CD4-positive, CD25-positive, alpha-beta regulatory T cell (primary cell): ENCODE data around the gene NRF1. TPM values are rescaled to one million over a fixed set of nuclear protein-coding genes. Genes with fewer than 3 reads are reported as not detected.

Experiments
- ATAC-seq, 2 donors: fragments of 150-1000 bp; cut with Tn5 transposase; one replicate each; pipeline ENCODE4 v1.10.0; 2021; ENCODE audit warnings: low read depth in 2 of 2, moderate number of reproducible peaks in 2 of 2, moderate library complexity in 1 of 2
- DNase-seq, 3 donors: peaks; one replicate each; pipeline versions ENCODE4 v3.0.0 to v3.0.0-alpha.2; 2012 to 2022; ENCODE audit warnings: mixed read lengths in 1 of 3
- H3K27ac ChIP-seq: one replicate; pipeline ENCODE4 v1.7.0; 2013; ENCODE audit warnings: mild to moderate bottlenecking, low read length; ENCODE audit not compliant: insufficient read depth, poor library complexity, severe bottlenecking
- H3K27me3 ChIP-seq: one replicate; pipeline ENCODE4 v1.7.0; 2013; ENCODE audit warnings: low read length; ENCODE audit not compliant: control insufficient read depth, insufficient read depth
- H3K36me3 ChIP-seq: one replicate; pipeline ENCODE4 v1.7.0; 2013; ENCODE audit warnings: mild to moderate bottlenecking, low read length, moderate library complexity; ENCODE audit not compliant: control insufficient read depth, insufficient read depth
- H3K4me1 ChIP-seq: 2 replicates; pipeline ENCODE4 v1.7.0; 2013; ENCODE audit warnings: mild to moderate bottlenecking, low read length; ENCODE audit not compliant: insufficient read depth, control insufficient read depth, poor library complexity, severe bottlenecking
- H3K4me3 ChIP-seq: one replicate; pipeline ENCODE4 v1.7.0; 2013; ENCODE audit warnings: low read depth, mild to moderate bottlenecking, low read length, moderate library complexity
- H3K9me3 ChIP-seq, 2 experiments: 1 replicate in 1 of 2; 2 replicates in 1 of 2; pipeline ENCODE4 v1.7.0; 2013; ENCODE audit warnings: low read length in 2 of 2, mild to moderate bottlenecking in 1 of 2, moderate library complexity in 1 of 2; ENCODE audit not compliant: control insufficient read depth in 2 of 2
- H3K27ac Mint-ChIP-seq, 3 donors: one replicate each; pipeline ENCODE4 v1.8.0; 2020 to 2022; ENCODE audit warnings: mild to moderate bottlenecking in 3 of 3, mixed read lengths in 3 of 3, moderate library complexity in 2 of 3
- H3K27me3 Mint-ChIP-seq: one replicate; pipeline ENCODE4 v1.8.0; 2022; ENCODE audit warnings: mild to moderate bottlenecking, mixed read lengths
- H3K36me3 Mint-ChIP-seq: one replicate; pipeline ENCODE4 v1.8.0; 2020; ENCODE audit warnings: mixed read lengths
- H3K4me1 Mint-ChIP-seq, 4 donors: one replicate each; pipeline ENCODE4 v1.8.0; 2020 to 2022; ENCODE audit warnings: mixed read lengths in 4 of 4, mild to moderate bottlenecking in 1 of 4
- H3K4me3 Mint-ChIP-seq, 4 donors: one replicate each; pipeline ENCODE4 v1.8.0; 2020 to 2022; ENCODE audit warnings: mild to moderate bottlenecking in 4 of 4, mixed read lengths in 4 of 4, moderate library complexity in 3 of 4
- H3K9me3 Mint-ChIP-seq, 7 donors: one replicate each; pipeline ENCODE4 v1.8.0; 2020 to 2022; ENCODE audit warnings: mixed read lengths in 7 of 7, mild to moderate bottlenecking in 3 of 7, moderate library complexity in 2 of 7
- polyA plus RNA-seq, 4 donors: library from polyadenylated mRNA; unstranded; fragments of 300-500 nt; fragmentation: Illumina TruSeq; gene quantifications; one replicate each; pipeline ENCODE4 v1.2.3, GENCODE V29; 2021
- total RNA-seq: library from RNA; stranded (reverse); gene quantifications from one replicate; pipeline ENCODE4 v1.2.3, GENCODE V29; 2022

Gene NRF1
- total and polyA plus RNA-seq, 5 donors from 2014 or later = 19.6 to 42.5 (median 26.3) TPM

GRCh38 chr7:129724796-129725195, 113.3 kb downstream of the NRF1 start:
- Histone ChIP-seq H3K27ac (no peak overlapping the region), H3K27me3 (no peaks in the 10 kb centered on the region), H3K4me1 (no peaks in the 10 kb centered on the region), H3K9me3 (no peaks in the 10 kb centered on the region), H3K36me3 (peaks cover 69% of the 10 kb centered on the region), H3K4me3 (no peak overlapping the region)
- no peak for ATAC-seq
- Mint-ChIP-seq H3K27ac (peak overlapping the region in 1 of 3 donors; percentile 62), H3K9me3 (no peaks in the 10 kb centered on the region), H3K4me1 (no peaks in the 10 kb centered on the region), H3K27me3 (no peaks in the 10 kb centered on the region), H3K4me3 (no peak overlapping the region), H3K36me3 (peaks cover 44% of the 10 kb centered on the region)
- DNase-seq = no peak

DNA sequence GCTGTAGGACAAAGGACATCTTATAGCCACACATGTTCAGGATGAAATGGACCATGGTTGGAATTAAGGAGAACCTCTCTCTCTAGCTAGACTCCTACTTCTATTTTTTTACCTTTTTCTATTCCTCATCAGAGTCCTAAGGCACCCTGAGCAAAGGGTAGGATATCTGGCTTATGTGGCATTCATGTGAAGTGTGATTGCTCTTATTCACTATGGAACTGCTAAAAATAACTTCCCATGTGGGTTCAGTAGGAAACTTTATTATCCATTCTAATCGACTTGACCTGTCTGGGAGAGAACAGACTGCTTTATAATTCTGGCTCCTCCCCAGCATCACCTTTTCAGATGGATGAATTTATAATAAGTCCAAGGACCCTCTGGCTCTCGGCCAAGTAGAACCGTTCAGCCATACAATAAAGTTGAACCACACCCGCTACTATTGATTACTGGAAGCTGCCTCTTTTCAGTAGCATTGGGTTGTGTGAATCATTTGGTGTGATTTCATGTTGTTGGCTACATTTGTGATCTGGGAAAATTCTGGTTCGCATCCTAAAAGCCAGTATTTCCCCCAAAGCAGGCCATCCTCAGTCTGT, 117.5 kb downstream of the NRF1 start:
- no peak for DNase-seq
- H3K36me3 Mint-ChIP-seq = peaks cover 57% of the 10 kb centered on the region
- Histone ChIP-seq H3K4me3 (no peak overlapping the region), H3K27ac (no peak overlapping the region), H3K9me3 (no peaks in the 10 kb centered on the region), H3K27me3 (no peaks in the 10 kb centered on the region), H3K4me1 (no peaks in the 10 kb centered on the region), H3K36me3 (peaks cover 82% of the 10 kb centered on the region)
- no peaks in the 10 kb centered on the region for H3K9me3 Mint-ChIP-seq
- no peaks in the 10 kb centered on the region for H3K4me1 Mint-ChIP-seq
- no peak for ATAC-seq
- no peak overlapping the region for H3K27ac Mint-ChIP-seq
- no peaks in the 10 kb centered on the region for H3K27me3 Mint-ChIP-seq
- no peak overlapping the region for H3K4me3 Mint-ChIP-seq

GRCh38 chr7:129729511-129729910, 118.0 kb downstream of the NRF1 start:
- Histone ChIP-seq H3K27me3 (no peaks in the 10 kb centered on the region), H3K4me1 (no peaks in the 10 kb centered on the region), H3K9me3 (no peaks in the 10 kb centered on the region), H3K36me3 (peaks cover 81% of the 10 kb centered on the region), H3K4me3 (no peak overlapping the region), H3K27ac (no peak overlapping the region)
- H3K4me1 Mint-ChIP-seq = no peaks in the 10 kb centered on the region
- DNase-seq (no peak), ATAC-seq (no peak)
- H3K36me3 Mint-ChIP-seq = peaks cover 51% of the 10 kb centered on the region
- H3K27ac Mint-ChIP-seq = peak overlapping the region in 1 of 3 donors; percentile 25
- no peaks in the 10 kb centered on the region for H3K9me3 Mint-ChIP-seq
- H3K27me3 Mint-ChIP-seq = no peaks in the 10 kb centered on the region
- H3K4me3 Mint-ChIP-seq = no peak overlapping the region

- Mint-ChIP-seq H3K27ac (no peak overlapping the region), H3K36me3 (peaks cover 47% of the 10 kb centered on the region), H3K4me1 (no peaks in the 10 kb centered on the region), H3K9me3 (no peaks in the 10 kb centered on the region), H3K27me3 (no peaks in the 10 kb centered on the region), H3K4me3 (no peak overlapping the region)
- ATAC-seq (no peak), DNase-seq (no peak)
- H3K4me1 ChIP-seq = no peaks in the 10 kb centered on the region
- no peaks in the 10 kb centered on the region for H3K27me3 ChIP-seq
- peaks cover 80% of the 10 kb centered on the region for H3K36me3 ChIP-seq
- H3K4me3 ChIP-seq = no peak overlapping the region
- no peak overlapping the region for H3K27ac ChIP-seq
- H3K9me3 ChIP-seq = no peaks in the 10 kb centered on the region
Observed at GRCh38 chr7:129730159-129730558, 118.6 kb downstream of the NRF1 start.

GRCh38 chr7:129734400-129734799, 122.9 kb downstream of the NRF1 start:
- Mint-ChIP-seq H3K4me3 (peak overlapping the region in 1 of 4 donors; percentile 43), H3K36me3 (peaks cover 35% of the 10 kb centered on the region), H3K4me1 (no peaks in the 10 kb centered on the region), H3K27ac (no peak overlapping the region), H3K27me3 (no peaks in the 10 kb centered on the region), H3K9me3 (no peaks in the 10 kb centered on the region)
- ATAC-seq = no peak
- Histone ChIP-seq H3K4me3 (no peak overlapping the region), H3K27me3 (no peaks in the 10 kb centered on the region), H3K27ac (no peak overlapping the region), H3K4me1 (no peaks in the 10 kb centered on the region), H3K9me3 (no peaks in the 10 kb centered on the region), H3K36me3 (peaks cover 69% of the 10 kb centered on the region)
- DNase-seq = no peak

GRCh38 chr7:129739427-129739826, 127.9 kb downstream of the NRF1 start:
- H3K4me3 Mint-ChIP-seq = no peak overlapping the region
- H3K36me3 Mint-ChIP-seq = peaks cover 24% of the 10 kb centered on the region

GRCh38 chr7:129740574-129741410, 129.3 kb downstream of the NRF1 start:
- Histone ChIP-seq H3K27ac (no peak overlapping the region), H3K9me3 (no peaks in the 10 kb centered on the region), H3K4me3 (no peak overlapping the region), H3K27me3 (no peaks in the 10 kb centered on the region), H3K4me1 (no peaks in the 10 kb centered on the region), H3K36me3 (peaks cover 73% of the 10 kb centered on the region)
- Mint-ChIP-seq H3K36me3 (peaks cover 24% of the 10 kb centered on the region), H3K4me1 (no peaks in the 10 kb centered on the region), H3K27ac (peak overlapping the region; percentile 66 to 77 (median 68)), H3K4me3 (no peak overlapping the region), H3K27me3 (no peaks in the 10 kb centered on the region), H3K9me3 (no peaks in the 10 kb centered on the region)
- ATAC-seq (no peak), DNase-seq (no peak)

More at GRCh38 chr7:129739427-129739826, 127.9 kb downstream of the NRF1 start:
- Mint-ChIP-seq H3K4me1 (no peaks in the 10 kb centered on the region), H3K27ac (no peak overlapping the region), H3K9me3 (no peaks in the 10 kb centered on the region), H3K27me3 (no peaks in the 10 kb centered on the region)
- no peaks in the 10 kb centered on the region for H3K4me1 ChIP-seq
- ATAC-seq = no peak
- H3K9me3 ChIP-seq = no peaks in the 10 kb centered on the region
- no peaks in the 10 kb centered on the region for H3K27me3 ChIP-seq
- DNase-seq = no peak
- H3K36me3 ChIP-seq = peaks cover 72% of the 10 kb centered on the region
- H3K4me3 ChIP-seq = no peak overlapping the region
- no peak overlapping the region for H3K27ac ChIP-seq
